ENCODE measurements around the gene TPPP3.
"Not testable (repeated sequence)": the region's sequence is repeated elsewhere in the genome, so short reads cannot be mapped to it uniquely, and the experiment has no call there.

The TPPP3 gene

DNA sequence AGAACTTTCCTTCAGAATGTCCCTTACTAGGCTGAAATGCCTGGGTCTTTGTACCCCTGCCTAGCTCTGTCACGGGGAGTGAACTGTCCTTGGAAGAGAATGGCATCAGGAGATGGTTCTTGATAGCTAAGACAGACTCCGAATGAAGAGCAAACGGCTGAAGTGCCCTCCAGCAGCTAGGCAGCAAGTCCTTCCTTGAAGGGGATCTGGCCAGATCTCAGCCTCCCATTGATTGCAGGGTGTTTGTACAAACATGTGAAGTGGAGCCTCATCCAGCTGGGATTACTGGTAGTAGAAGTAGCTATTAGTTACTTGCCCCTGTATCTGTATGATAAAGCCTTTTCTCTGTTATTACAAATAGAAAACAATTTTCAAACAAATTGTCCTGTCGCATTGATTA is 35.7 kb downstream of the TPPP3 start:
- Histone ChIP-seq H3K27me3 (ENCODE audit: insufficient read depth, low read length, poor library complexity, severe bottlenecking) (no peaks in the 10 kb centered on the region), H3K9me2 (replicated peaks; ENCODE audit: low read depth, low read length) (no peaks in the 10 kb centered on the region), H3K4me2 (ENCODE audit: low read depth, low read length, poor library complexity, severe bottlenecking) (no peak overlapping the region), H3K9me3 (ENCODE audit: insufficient read depth, low read depth, low read length) (no peaks in the 10 kb centered on the region), H3K4me1 (ENCODE audit: insufficient read depth, low read length, poor library complexity, severe bottlenecking) (peaks cover 16% of the 10 kb centered on the region), H3K36me3 (ENCODE audit: insufficient read depth, low read length) (no peaks in the 10 kb centered on the region), H3K79me2 (ENCODE audit: insufficient read depth, low read length) (no peaks in the 10 kb centered on the region), H3F3A (ENCODE audit: low read depth) (no peaks in the 10 kb centered on the region), H3K4me3 (ENCODE audit: low read length, poor library complexity, severe bottlenecking) (no peak overlapping the region), H4K20me1 (ENCODE audit: insufficient read depth, low read length, poor library complexity, severe bottlenecking) (no peaks in the 10 kb centered on the region), H3K9ac (ENCODE audit: low read depth, low read length, poor library complexity, severe bottlenecking) (no peak overlapping the region), H2AFZ (ENCODE audit: low read length) (no peak overlapping the region)
- TF ChIP-seq, protein P1, sequence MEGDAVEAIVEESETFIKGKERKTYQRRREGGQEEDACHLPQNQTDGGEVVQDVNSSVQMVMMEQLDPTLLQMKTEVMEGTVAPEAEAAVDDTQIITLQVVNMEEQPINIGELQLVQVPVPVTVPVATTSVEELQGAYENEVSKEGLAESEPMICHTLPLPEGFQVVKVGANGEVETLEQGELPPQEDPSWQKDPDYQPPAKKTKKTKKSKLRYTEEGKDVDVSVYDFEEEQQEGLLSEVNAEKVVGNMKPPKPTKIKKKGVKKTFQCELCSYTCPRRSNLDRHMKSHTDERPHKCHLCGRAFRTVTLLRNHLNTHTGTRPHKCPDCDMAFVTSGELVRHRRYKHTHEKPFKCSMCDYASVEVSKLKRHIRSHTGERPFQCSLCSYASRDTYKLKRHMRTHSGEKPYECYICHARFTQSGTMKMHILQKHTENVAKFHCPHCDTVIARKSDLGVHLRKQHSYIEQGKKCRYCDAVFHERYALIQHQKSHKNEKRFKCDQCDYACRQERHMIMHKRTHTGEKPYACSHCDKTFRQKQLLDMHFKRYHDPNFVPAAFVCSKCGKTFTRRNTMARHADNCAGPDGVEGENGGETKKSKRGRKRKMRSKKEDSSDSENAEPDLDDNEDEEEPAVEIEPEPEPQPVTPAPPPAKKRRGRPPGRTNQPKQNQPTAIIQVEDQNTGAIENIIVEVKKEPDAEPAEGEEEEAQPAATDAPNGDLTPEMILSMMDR (conservative IDR thresholded peaks at IDR 0.05; ENCODE audit: low read length): no peak
- TF ChIP-seq EZH2phosphoT487 (IDR thresholded peaks at IDR 0.05; ENCODE audit: borderline replicate concordance): no peak

DNA sequence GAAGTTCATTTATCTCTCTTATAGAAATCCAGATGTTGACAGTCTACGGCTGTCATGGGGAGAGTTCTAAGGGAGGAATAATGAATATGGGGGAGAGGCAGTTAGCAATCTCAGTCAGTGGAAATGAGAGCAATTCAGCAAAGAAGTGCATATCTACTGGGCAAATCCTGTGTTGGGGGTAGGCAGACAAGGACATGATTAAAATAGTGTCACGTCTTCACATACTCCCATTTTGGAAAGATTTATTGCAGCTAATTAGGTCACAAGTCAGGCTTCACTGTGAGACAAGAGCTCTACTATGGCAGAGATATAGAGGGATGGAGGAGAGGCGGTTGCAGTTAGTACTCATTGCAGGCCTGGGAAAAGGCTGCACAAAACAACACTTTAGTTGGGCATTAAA is 36.9 kb downstream of the TPPP3 start:
- Histone ChIP-seq H2AFZ (ENCODE audit: low read length) (no peak overlapping the region), H3K4me1 (ENCODE audit: insufficient read depth, low read length, poor library complexity, severe bottlenecking) (peaks cover 16% of the 10 kb centered on the region), H4K20me1 (ENCODE audit: insufficient read depth, low read length, poor library complexity, severe bottlenecking) (no peaks in the 10 kb centered on the region), H3K9me2 (replicated peaks; ENCODE audit: low read depth, low read length) (no peaks in the 10 kb centered on the region), H3K4me2 (ENCODE audit: low read depth, low read length, poor library complexity, severe bottlenecking) (no peak overlapping the region), H3K4me3 (ENCODE audit: low read length, poor library complexity, severe bottlenecking) (no peak overlapping the region), H3F3A (ENCODE audit: low read depth) (no peaks in the 10 kb centered on the region), H3K79me2 (ENCODE audit: insufficient read depth, low read length) (no peaks in the 10 kb centered on the region), H3K9me3 (ENCODE audit: insufficient read depth, low read depth, low read length) (no peaks in the 10 kb centered on the region), H3K9ac (ENCODE audit: low read depth, low read length, poor library complexity, severe bottlenecking) (no peak overlapping the region), H3K36me3 (ENCODE audit: insufficient read depth, low read length) (no peaks in the 10 kb centered on the region), H3K27me3 (ENCODE audit: insufficient read depth, low read length, poor library complexity, severe bottlenecking) (no peaks in the 10 kb centered on the region)
- no peak for TF ChIP-seq EZH2phosphoT487 (IDR thresholded peaks at IDR 0.05; ENCODE audit: borderline replicate concordance)
- TF ChIP-seq, protein P1 (conservative IDR thresholded peaks at IDR 0.05; ENCODE audit: low read length): no peak

DNA sequence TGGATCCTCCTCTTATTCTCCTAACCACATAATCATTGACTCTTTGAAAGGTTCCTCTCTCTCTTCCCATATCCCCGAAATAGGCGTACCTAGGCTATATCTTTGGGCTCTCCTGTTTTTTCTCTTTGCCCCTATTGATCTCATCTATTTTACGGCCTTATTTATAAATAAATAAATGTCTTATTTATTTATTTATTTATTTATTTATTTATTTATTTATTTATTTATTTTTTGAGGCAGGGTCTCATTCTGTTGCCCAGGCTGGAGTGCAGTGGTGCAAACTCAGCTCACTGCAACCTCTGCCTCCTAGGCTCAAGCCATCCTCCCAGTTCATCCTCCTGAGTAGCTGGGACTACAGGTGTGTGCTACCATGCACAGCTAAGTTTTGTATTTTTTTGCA is 40.8 kb downstream of the TPPP3 start:
- H3F3A ChIP-seq (ENCODE audit: low read depth); H2AFZ ChIP-seq (ENCODE audit: low read length); H3K9ac ChIP-seq (ENCODE audit: low read depth, low read length, poor library complexity, severe bottlenecking); H3K9me3 ChIP-seq (ENCODE audit: insufficient read depth, low read depth, low read length); H3K9me2 ChIP-seq (replicated peaks; ENCODE audit: low read depth, low read length); H3K27me3 ChIP-seq (ENCODE audit: insufficient read depth, low read length, poor library complexity, severe bottlenecking); H3K4me2 ChIP-seq (ENCODE audit: low read depth, low read length, poor library complexity, severe bottlenecking); H3K4me3 ChIP-seq (ENCODE audit: low read length, poor library complexity, severe bottlenecking); H3K36me3 ChIP-seq (ENCODE audit: insufficient read depth, low read length); H4K20me1 ChIP-seq (ENCODE audit: insufficient read depth, low read length, poor library complexity, severe bottlenecking); H3K79me2 ChIP-seq (ENCODE audit: insufficient read depth, low read length): not testable (repeated sequence)
- H3K4me1 ChIP-seq (ENCODE audit: insufficient read depth, low read length, poor library complexity, severe bottlenecking): peaks cover 14% of the 10 kb centered on the region

- Histone ChIP-seq H3K9me3 (ENCODE audit: insufficient read depth, low read depth, low read length) (no peaks in the 10 kb centered on the region), H4K20me1 (ENCODE audit: insufficient read depth, low read length, poor library complexity, severe bottlenecking) (no peaks in the 10 kb centered on the region), H3K9me2 (replicated peaks; ENCODE audit: low read depth, low read length) (no peaks in the 10 kb centered on the region), H3K36me3 (ENCODE audit: insufficient read depth, low read length) (no peaks in the 10 kb centered on the region), H3F3A (ENCODE audit: low read depth) (no peaks in the 10 kb centered on the region), H2AFZ (ENCODE audit: low read length) (no peak overlapping the region), H3K4me1 (ENCODE audit: insufficient read depth, low read length, poor library complexity, severe bottlenecking) (no peaks in the 10 kb centered on the region), H3K9ac (ENCODE audit: low read depth, low read length, poor library complexity, severe bottlenecking) (no peak overlapping the region), H3K27me3 (ENCODE audit: insufficient read depth, low read length, poor library complexity, severe bottlenecking) (no peaks in the 10 kb centered on the region), H3K4me2 (ENCODE audit: low read depth, low read length, poor library complexity, severe bottlenecking) (no peak overlapping the region), H3K4me3 (ENCODE audit: low read length, poor library complexity, severe bottlenecking) (no peak overlapping the region), H3K79me2 (ENCODE audit: insufficient read depth, low read length) (no peaks in the 10 kb centered on the region)
- TF ChIP-seq, protein P1 (conservative IDR thresholded peaks at IDR 0.05; ENCODE audit: low read length): no peak
- no peak for TF ChIP-seq EZH2phosphoT487 (IDR thresholded peaks at IDR 0.05; ENCODE audit: borderline replicate concordance)
Measured at GRCh38 chr16:67350324-67350723, 43.0 kb downstream of the TPPP3 start.

Data from Loucy (cell line).